ENCODE results near the gene ZYG11B.
"Not testable (repeated sequence)": the region's sequence is repeated elsewhere in the genome, so short reads cannot be mapped to it uniquely, and the experiment has no call there.

The ZYG11B gene

GRCh38 chr1:52759908-52760307, 33.7 kb downstream of the ZYG11B start:
- DNase-seq = no peak

- DNase-seq = no peak
Observed at GRCh38 chr1:52767596-52768280, 41.5 kb downstream of the ZYG11B start.

GRCh38 chr1:52769346-52770033, 43.2 kb downstream of the ZYG11B start:
- no peak for DNase-seq

GRCh38 chr1:52771384-52771783, 45.1 kb downstream of the ZYG11B start:
- no peak for DNase-seq

GRCh38 chr1:52786148-52786547, 59.9 kb downstream of the ZYG11B start:
- no peak for DNase-seq

GRCh38 chr1:52790429-52790828, 64.2 kb downstream of the ZYG11B start:
- DNase-seq = not testable (repeated sequence)

GRCh38 chr1:52792036-52792435, 65.8 kb downstream of the ZYG11B start:
- DNase-seq = no peak

GRCh38 chr1:52793717-52794116, 67.5 kb downstream of the ZYG11B start:
- not testable (repeated sequence) for DNase-seq

- no peak for DNase-seq
Observed at GRCh38 chr1:52795464-52795863, 69.2 kb downstream of the ZYG11B start.

GRCh38 chr1:52798331-52798730, 72.1 kb downstream of the ZYG11B start:
- DNase-seq = no peak

- no peak for DNase-seq
Observed at GRCh38 chr1:52801011-52801410, 74.8 kb downstream of the ZYG11B start.

GRCh38 chr1:52804083-52804482, 77.8 kb downstream of the ZYG11B start:
- DNase-seq = not testable (repeated sequence)

- DNase-seq = no peak
Observed at GRCh38 chr1:52814465-52814864, 88.2 kb downstream of the ZYG11B start.

GRCh38 chr1:52820830-52821229, 94.6 kb downstream of the ZYG11B start:
- not testable (repeated sequence) for DNase-seq

GRCh38 chr1:52825868-52826267, 99.6 kb downstream of the ZYG11B start:
- DNase-seq = no peak

- DNase-seq = no peak
Observed at GRCh38 chr1:52834798-52835197, 108.5 kb downstream of the ZYG11B start.

- no peak for DNase-seq
Observed at GRCh38 chr1:52836035-52836434, 109.8 kb downstream of the ZYG11B start.

- not testable (repeated sequence) for DNase-seq
Observed at GRCh38 chr1:52839175-52839574, 112.9 kb downstream of the ZYG11B start.

- DNase-seq = peak; percentile 34
Observed at GRCh38 chr1:52842643-52843310, 116.5 kb downstream of the ZYG11B start, which contains the start of gene ZYG11A. TSS of gene ZYG11A (plus strand) at chr1:52842760. CDS start at chr1:52842884, 124 bp downstream.

- not testable (repeated sequence) for DNase-seq
Observed at GRCh38 chr1:52845119-52845518, 118.9 kb downstream of the ZYG11B start.

- DNase-seq = no peak
Observed at GRCh38 chr1:52848423-52848822, 122.2 kb downstream of the ZYG11B start.

GRCh38 chr1:52850951-52851350, 124.7 kb downstream of the ZYG11B start:
- no peak for DNase-seq

- DNase-seq = no peak
Observed at GRCh38 chr1:52852854-52853253, 126.6 kb downstream of the ZYG11B start.

- DNase-seq = no peak
Observed at GRCh38 chr1:52855584-52855983, 129.3 kb downstream of the ZYG11B start.
